ENCODE results near the gene SOCS2. TPM values are rescaled to one million over a fixed set of nuclear protein-coding genes. Genes with fewer than 3 reads are reported as not detected.

SOCS2 gene
- total and polyA plus RNA-seq, 2 of the 13 experiments (the other 11 are each of a cell fraction or from before 2014, with no cell fraction given) = 0.62 to 1.5 TPM

- H3K4me3 ChIP-seq (replicated peaks in 1 of 3; ENCODE audit: insufficient read depth in 1 of 3, low read depth in 2 of 3, low read length in 3 of 3) = peak overlapping the region; percentile 64 to 81 (median 71)
- CTCF ChIA-PET (ENCODE audit: low intra/inter-chr PET ratio, low total read pairs) = interaction anchor here (1.6 kb wide), 1 partner anchor 531 kb away, joined by 5 read pairs; no protein-coding TSS in a partner anchor
- peaks cover 18% of the 10 kb centered on the region for H3K4me1 ChIP-seq (ENCODE audit: insufficient read depth, low read length)
- H2AFZ ChIP-seq (ENCODE audit: low read length) = no peak overlapping the region
- H3K79me2 ChIP-seq (ENCODE audit: insufficient read depth, low read length) = no peaks in the 10 kb centered on the region
- H4K20me1 ChIP-seq (ENCODE audit: insufficient read depth, low read length) = no peaks in the 10 kb centered on the region
- H3K36me3 ChIP-seq (replicated peaks in 1 of 2; ENCODE audit: control insufficient read depth in 1 of 2, insufficient read depth in 2 of 2, low read length in 2 of 2) = no peaks in the 10 kb centered on the region
- H3K4me2 ChIP-seq (ENCODE audit: low read depth, low read length) = peak overlapping the region; percentile 97
- intact Hi-C loops (cut with micrococcal nuclease; ENCODE audit: unreplicated experiment) = loop anchor here (2.0 kb wide), 1 partner anchor 92 kb away; no protein-coding TSS in a partner anchor
- POLR2A ChIA-PET = interaction anchor here (0.6 kb wide), 1 partner anchor 500 kb away, joined by 3 read pairs; no protein-coding TSS in a partner anchor
- peak; percentile 72 for ATAC-seq
- WGBS (ENCODE audit: low lambda C conversion rate) = 3% methylated on average over 33 of the region's 97 CpGs
- no peak overlapping the region for H3K27ac ChIP-seq (ENCODE audit: extremely low read length, insufficient read depth, low read length)
- peaks cover 3 to 24% of the 10 kb centered on the region in 2 experiments; a peak in 4 of 5 replicates for H3K27me3 ChIP-seq (ENCODE audit: control insufficient read depth in 1 of 2, insufficient read depth in 2 of 2, low read length in 2 of 2)
- H3K9ac ChIP-seq (ENCODE audit: insufficient read depth, low read depth, low read length) = peak overlapping the region; percentile 55
- no peak for FAIRE-seq
- no peaks in the 10 kb centered on the region for H3K9me3 ChIP-seq (ENCODE audit: low read length)
- peak; percentile 53 for DNase-seq (ENCODE audit: low spot score)
- in situ Hi-C loops (cut with HindIII; ENCODE audit: extremely low pct_ligation_motif_present, low pct_unique_long_range_greater_than_20kb) = loop anchor here (5.0 kb wide), 2 partner anchors 172 to 532 kb away; no protein-coding TSS in a partner anchor
- BruUV-seq (replicated peaks) = no TSS peak
- 0 out of 2 replicates have a peak, but pooled peaks have one; percentile 72 for TF ChIP-seq ZNF430 (CRISPR knock-in tag; IDR thresholded peaks at IDR 0.05)
- peak; percentile 77 for TF ChIP-seq TBL1XR1 (IDR thresholded peaks at IDR 0.05; ENCODE audit: borderline replicate concordance, low read length, partially characterized antibody)
- no peak for TF ChIP-seq ZNF605 (CRISPR knock-in tag; IDR thresholded peaks at IDR 0.05)
- no peak for TF ChIP-seq ZNF782 (CRISPR knock-in tag; IDR thresholded peaks at IDR 0.05; ENCODE audit: borderline replicate concordance)
- no peak for TF ChIP-seq ZNF704 (CRISPR knock-in tag; IDR thresholded peaks at IDR 0.05; ENCODE audit: borderline replicate concordance)
- peak; percentile 66; the same call in 1 of the 2 replicates for TF ChIP-seq MYC (CRISPR knock-in tag; IDR thresholded peaks at IDR 0.05; ENCODE audit: borderline replicate concordance)
- no peak for TF ChIP-seq NR2F2 (IDR thresholded peaks at IDR 0.05; ENCODE audit: borderline replicate concordance, low read depth)
- TF ChIP-seq ZNF563 (CRISPR knock-in tag; IDR thresholded peaks at IDR 0.05) = no peak
- 0 out of 2 replicates have a peak, but pooled peaks have one; percentile 32 for TF ChIP-seq RFXAP (CRISPR knock-in tag; IDR thresholded peaks at IDR 0.05; ENCODE audit: borderline replicate concordance)
- 0 out of 2 replicates have a peak, but pooled peaks have one; percentile 49 for TF ChIP-seq FOXK1 (CRISPR knock-in tag; IDR thresholded peaks at IDR 0.05; ENCODE audit: borderline replicate concordance, low read depth)
- TF ChIP-seq REPIN1 (CRISPR knock-in tag; IDR thresholded peaks at IDR 0.05; ENCODE audit: borderline replicate concordance, low read depth) = 0 out of 2 replicates have a peak, but pooled peaks have one; percentile 23
- TF ChIP-seq LBX2 (CRISPR knock-in tag; IDR thresholded peaks at IDR 0.05; ENCODE audit: borderline replicate concordance) = no peak
- no peak for TF ChIP-seq PRPF4 (IDR thresholded peaks at IDR 0.05; ENCODE audit: low read depth, low read length, poor library complexity, severe bottlenecking)
- peak; percentile 79 for TF ChIP-seq MAX (IDR thresholded peaks at IDR 0.05)
- TF ChIP-seq FOSL1 (CRISPR knock-in tag; IDR thresholded peaks at IDR 0.05; ENCODE audit: borderline replicate concordance) = no peak; the same call in 1 of the 2 replicates
- TF ChIP-seq ZNF543 (CRISPR knock-in tag; IDR thresholded peaks at IDR 0.05) = peak; percentile 72; the same call in 1 of the 2 replicates
- no peak for TF ChIP-seq SP5 (CRISPR knock-in tag; IDR thresholded peaks at IDR 0.05; ENCODE audit: borderline replicate concordance, low read depth)
- TF ChIP-seq HDAC1 (CRISPR knock-in tag; IDR thresholded peaks at IDR 0.05) = peak; percentile 48; the same call in 1 of the 2 replicates
- TF ChIP-seq ZNF891 (CRISPR knock-in tag; IDR thresholded peaks at IDR 0.05) = no peak
- TF ChIP-seq CREB3 (CRISPR knock-in tag; IDR thresholded peaks at IDR 0.05) = 0 out of 2 replicates have a peak, but pooled peaks have one; percentile 39
- TF ChIP-seq ZNF44 (CRISPR knock-in tag; IDR thresholded peaks at IDR 0.05) = 0 out of 2 replicates have a peak, but pooled peaks have one; percentile 35
Measured at GRCh38 chr12:93570552-93571364, 1.7 kb upstream of the SOCS2 start.
